NCI-H774 (cell line): ENCODE data around the gene IMP3.

Source experiments
- DNase-seq: peaks from one replicate; lab custom pipeline; 2025; lab: John Stamatoyannopoulos, UW

Gene IMP3

DNA sequence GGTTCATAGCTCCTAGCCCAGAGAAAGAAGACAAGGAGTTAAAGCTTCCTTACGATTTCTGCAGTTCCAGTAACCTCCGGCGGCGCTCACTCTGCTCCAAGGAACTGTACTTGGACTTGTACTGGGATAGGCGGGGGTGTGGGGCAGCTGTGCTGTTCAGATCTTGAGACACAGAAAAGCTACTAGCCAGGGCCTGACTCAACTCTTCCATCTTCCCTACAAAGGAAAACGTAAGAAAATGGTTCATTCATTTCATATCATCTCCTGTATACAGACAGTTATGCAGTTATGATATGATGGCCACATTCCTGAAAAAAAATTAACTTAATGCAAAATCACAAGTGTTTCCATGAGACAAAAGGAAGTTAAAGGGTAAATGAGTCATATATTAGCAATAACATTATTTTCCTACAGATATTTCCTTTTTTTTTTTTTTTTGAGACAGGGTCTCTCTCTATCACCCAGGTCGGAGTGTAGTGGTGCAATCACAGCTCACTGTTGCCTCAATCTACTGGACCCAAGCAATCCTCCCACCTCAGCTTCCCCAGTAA is 19.1 kb downstream of the IMP3 start:
- DNase-seq, result no peak

DNA sequence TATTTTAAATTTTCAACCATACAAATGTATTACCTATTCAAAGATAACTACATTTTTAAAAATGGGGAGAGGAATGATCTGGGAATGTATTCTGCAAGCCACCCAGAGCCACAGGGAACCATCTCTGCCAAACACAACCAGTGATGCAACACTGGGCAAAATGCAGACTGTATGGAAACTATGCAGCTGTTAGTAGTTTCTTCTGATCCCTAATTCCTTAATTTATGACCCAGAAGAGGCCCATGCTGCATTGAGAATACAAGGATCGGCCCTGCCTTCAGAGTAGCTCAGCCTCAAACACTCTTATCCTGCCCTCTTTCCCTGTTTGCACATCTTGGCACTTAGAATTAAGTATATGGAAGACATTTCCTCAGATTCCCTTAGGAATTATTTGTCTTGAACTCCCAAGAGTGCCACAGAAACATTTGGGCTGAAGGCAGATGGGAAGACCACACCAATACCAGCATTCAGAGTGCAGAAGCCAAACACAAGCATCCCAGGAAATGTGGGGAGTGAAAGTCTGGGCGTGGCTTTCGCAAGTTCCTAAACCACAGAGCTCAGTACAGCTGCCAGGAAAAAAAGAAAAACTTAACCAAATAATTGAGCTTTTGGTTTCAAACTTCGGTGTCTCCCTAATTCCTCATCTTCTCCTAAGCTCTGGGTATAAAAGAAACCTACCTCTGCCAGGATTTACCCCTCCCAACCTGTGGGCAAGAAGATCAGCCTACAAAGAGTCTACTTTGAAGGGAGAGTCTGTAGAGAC is 19.8 kb downstream of the IMP3 start:
- no peak for DNase-seq

DNA sequence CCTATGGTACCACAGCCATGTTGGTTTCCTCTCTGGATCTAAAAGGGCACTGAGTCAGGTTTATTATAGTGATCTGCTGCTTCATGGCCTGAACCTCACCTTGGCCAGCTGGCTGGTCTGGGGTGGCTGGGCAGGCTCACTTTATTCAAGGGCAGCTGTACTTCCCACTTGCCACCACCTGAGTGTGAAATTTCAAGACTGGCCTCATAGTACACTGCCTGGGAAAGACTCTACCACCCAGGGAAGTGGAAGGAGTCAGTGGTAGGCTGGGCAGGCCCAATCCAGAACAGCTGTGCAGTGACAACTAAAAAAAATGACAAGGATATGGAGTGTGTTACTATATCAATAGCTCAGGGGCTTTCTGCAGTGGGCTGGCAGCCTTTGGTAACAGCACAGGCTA is 23.3 kb downstream of the IMP3 start:
- DNase-seq, result no peak

DNA sequence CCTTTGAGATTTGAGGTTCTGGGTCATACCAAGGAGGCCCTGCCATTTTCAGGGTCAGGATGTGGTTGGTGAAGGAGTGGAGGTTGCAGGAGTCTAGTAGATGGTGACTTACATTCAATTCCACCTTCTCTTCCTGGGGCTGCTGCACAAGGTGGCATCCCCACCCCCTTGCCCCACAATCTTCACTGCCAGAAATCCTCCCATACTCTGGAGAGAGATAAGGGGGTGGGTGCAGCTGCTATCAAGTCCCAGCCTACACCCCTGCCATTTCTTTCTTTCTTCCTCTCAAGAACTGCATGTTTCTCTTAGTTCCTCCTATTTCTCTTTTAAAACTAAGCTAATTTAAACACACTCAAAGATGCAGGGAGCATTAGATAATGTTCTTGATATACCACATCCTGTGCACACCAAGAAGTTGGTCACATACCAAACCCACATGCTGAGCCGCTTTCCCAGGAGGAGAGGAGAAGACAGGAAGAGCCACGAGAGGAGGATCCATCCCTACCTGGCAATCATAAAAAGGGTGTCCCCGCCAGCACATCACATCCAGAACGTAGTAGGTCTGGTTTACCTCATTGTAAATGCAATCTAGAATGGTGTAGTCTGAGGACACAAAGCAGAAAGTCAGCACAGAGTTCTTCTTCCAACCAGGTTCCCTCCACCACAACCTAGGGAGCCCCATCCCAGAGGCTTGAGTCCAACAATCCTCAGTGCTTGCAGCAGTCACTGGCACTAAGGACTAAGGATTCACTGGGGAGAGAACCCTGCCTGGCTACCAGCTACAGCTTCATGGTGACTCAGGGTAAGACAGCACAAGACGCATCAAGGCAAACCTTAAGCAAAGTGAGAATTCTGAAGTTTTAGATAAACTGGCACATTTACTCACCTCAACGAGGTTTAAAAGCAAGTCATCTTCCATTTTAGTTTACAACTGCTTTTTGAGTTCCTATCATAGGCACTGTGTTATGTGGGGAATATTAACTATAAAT is 33.0 kb downstream of the IMP3 start:
- DNase-seq, result no peak

DNA sequence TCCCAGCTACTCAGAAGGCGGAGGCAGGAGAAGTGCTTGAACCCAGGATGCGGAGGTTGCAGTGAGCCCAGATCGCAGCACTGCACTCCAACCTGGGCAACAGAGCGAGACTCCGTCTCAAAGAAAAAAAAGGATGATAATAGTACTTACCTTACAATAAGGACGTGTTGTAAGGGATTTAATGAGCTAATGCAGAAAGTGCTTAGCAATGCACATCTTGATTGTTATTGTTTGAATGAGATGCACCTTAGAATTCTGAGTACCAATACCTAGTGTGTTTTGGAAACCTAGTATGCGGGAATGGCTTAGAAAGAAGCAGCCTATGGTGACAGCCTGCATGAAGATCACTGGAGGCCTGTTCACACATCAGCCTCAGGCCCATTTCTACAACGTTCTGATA is 34.0 kb downstream of the IMP3 start:
- DNase-seq, result no peak

DNA sequence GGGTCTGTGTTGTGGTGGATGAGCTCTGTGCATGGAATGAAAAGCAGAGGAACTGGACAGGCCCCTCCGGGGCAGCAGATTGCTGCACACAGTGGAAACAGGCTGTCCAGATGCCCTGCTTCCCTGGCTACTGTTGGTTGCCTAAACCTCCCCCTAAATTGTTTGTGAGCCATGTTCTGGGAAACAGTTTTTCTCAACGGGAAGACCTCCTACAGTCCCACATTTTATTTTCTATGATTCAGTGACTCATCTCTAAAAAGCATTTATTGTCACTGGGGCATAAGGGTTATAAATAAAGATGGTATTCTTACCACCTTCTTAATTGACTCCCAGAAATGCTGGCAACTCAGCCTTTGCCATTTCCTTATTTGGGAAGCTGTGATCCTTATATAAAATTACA is 40.6 kb downstream of the IMP3 start:
- no peak for DNase-seq

DNA sequence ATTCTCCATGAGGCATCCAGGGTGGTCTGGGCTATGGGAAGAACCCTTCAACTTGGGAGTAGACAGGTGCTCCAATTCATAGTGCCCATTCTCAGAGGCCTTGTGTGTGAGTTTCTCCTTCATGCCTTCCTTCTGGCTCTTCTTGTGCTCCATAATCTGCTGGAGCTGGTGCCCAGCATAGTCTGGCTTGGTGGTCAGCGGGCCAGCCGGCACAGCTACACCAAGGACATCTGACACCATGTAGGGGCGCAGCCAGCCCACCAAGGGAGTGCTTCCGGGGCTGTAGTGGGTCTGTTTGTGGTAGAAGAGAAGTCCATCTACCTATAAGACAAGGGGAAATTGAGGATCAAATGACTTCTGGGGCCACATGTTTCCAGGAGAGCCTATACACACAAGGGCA is 41.7 kb downstream of the IMP3 start:
- no peak for DNase-seq

DNA sequence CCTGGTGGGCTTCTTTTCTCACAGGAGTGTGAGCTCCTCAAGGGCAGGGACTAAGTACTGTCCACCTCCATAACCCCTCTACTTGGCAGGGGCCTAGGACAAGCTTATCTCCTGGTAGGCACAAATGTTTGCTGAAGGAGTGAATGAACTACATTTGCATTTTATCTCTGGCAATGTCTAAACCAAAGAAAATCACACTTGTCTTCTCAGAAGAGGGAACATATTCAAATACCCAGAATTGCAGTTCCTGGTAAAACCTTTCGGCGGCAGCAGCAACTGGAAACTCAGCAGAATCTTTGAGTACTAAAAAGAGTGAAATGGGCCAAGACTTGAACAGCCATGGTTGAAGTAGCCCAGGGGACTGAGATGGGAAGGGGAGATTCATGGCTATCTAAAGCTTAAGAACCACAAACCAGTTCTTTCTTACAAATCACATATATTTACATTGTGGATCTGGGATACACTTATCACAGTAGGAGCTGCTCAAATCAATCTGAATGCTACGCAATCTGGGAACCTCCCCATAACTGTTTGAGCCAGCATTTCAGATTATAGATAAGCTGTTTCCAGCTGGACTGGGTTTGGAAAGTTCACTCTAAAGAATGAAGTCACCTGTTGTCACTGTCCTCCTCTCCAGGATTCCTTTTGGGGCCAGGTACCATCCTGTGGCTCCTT is 42.2 kb downstream of the IMP3 start:
- no peak for DNase-seq

DNA sequence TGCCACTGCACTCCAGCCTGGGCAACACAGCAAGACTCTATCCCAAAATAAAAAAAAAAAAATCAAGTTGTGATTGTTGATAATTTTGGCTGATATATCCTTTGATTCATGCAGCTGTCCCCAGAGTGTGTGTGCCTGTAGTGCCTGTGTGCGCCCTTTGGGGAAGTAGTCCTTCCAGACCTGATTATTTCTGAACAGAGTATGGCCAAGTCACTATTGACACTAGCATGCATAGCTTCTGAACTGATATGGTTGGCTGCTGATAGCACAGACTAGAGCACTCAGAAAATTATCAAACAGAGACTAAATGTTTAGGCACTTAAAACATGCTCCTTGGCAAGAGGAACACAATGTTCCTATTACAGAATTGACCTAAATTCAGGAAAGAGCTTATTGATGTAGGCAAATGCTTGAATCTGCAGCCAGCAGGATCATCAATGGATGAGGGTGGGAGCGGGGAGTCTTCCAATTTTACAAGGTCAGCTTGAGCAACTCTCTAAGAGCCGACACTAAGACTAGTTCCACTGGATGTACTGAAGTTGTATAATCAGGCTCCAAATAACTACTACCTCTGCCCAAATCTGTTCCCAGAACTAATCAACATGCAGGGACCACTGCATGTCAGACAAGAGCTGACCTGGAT is 43.2 kb downstream of the IMP3 start:
- no peak for DNase-seq

DNA sequence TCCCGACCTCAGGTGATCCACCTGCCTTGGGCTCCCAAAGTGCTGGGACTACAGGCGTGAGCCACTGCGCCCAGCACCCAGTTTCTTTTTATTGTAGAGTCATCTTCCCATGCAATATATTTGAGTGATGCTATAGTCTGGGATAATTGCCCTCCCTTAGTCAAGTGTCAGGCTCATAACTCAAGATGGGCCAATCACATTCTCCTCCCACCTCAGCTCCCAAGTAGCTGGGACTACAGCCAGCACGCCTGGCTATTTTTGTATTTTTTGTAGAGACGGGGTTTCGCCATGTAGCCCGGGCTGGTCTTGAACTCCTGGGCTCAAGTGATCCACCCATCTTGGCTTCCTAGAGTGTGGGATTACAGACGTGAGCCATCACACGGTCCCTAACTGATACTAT is 45.7 kb downstream of the IMP3 start:
- no peak for DNase-seq

DNA sequence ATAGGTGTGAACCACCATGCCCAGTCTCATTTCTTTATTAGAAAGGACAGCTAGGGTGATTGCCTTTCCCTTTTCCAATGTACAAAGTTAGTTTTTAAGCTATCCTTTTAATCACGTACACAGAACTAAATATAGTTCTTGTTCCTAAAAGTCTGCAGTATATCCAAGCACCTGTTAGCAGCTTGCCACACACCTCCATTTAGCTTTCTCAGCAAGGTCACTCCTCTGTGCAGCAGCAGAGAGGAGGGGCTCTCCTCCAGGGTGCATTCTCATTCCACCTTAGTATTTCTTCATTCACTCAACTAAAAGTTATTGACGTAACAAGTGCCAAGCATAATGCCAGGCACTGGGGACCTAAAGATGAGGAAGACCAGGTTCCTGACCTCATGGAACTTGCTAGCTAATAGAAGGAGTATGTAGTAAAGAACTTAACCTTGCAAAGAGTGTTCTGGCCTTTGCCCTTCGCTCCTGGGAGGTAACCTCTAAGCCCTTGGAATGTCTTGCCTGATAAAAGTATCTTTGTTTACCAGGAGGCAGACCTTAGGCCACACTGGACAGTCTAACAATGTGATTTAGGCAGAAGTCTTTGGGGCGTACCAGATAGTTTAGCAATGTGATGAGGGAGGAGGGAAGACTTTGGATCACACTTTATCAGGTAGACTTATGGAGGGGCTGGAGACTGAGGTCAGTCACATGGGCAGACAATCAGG is 48.2 kb downstream of the IMP3 start:
- no peak for DNase-seq

DNA sequence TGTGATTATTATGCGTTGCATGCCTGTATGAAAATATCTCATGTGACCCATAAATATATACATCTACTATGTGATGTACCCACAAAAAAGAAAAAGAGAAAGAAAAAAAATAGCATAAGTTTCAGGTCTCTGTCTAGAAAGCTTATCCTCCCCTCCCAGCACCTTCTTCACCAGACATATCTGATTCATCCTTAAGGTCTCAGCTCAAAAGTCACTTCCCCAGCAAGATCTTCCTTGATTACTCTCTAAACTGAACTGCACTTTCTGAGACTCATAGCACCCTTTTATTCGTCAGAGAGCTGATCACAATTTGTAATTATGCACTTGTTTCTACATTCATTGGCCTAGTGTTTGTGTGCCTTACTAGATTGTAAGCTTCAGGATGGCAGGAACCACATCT is 49.8 kb downstream of the IMP3 start:
- DNase-seq, result no peak
